HS-5 (cell line): ENCODE measurements around the gene DUSP12.
A peak's percentile ranks its signal among the peaks of the same experiment; 100 is the strongest.
"Not testable (repeated sequence)": the region's sequence is repeated elsewhere in the genome, so short reads cannot be mapped to it uniquely, and the experiment has no call there.

ENCODE experiments used
- DNase-seq: peaks from one replicate; pipeline ENCODE4 v3.0.0-alpha.2; 2012; ENCODE audit warnings: low read depth

Gene DUSP12

DNA sequence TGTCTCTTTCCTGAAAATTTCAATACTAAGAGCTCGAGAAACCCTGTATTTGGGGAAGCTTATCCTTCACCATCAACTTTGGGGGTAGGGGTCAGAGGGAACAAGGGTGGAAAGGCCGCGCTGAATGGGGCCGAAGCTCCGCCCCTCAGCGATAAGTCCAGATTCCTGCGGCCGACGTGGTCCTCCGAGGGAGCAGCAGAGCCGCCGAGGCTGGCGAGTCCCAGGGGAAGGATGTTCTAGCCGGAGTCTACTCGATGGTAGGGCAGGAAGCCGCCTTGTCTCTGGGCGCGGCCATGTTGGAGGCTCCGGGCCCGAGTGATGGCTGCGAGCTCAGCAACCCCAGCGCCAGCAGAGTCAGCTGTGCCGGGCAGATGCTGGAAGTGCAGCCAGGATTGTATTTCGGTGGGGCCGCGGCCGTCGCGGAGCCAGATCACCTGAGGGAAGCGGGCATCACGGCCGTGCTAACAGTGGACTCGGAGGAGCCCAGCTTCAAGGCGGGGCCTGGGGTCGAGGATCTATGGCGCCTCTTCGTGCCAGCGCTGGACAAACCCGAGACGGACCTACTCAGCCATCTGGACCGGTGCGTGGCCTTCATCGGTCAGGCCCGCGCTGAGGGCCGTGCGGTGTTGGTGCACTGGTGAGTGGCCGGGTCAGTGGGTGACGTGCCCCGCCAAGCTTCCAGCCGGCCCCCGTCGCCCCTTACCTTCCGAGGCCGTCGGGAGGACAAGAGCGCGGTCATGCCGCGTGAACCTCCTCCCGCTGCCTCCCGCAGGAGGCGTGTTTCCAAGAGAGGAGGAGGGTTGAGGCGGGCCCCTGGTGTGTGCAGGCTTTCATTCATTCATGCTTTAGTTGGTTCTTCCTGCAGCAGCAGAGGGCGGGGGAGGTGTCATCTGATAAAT is at the start of gene DUSP12:
Gene DUSP12 (plus strand): TSS at position 278 of the 899 bp plus-strand sequence. CDS start 16 bp downstream, at position 294.
- peak; percentile 84 for DNase-seq

DNA sequence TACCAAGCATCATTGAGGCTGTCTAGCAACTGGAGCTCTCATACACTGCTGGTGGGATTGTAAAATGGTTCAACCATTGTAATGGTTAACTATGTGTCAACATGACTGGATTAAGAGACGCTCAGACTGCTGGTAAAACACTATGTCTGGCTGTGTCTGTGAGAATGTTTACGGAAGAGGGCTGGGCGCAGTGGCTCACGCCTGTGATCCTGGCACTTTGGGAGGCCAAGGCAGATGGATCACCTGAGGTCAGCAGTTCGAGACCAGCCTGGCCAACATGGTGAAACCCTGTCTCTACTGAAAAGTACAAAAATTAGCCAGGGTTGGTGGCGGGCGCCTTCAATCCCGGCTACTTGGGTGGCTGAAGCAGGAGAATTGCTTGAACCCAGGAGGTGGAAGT is 47.3 kb upstream of the DUSP12 start:
- no peak for DNase-seq

DNA sequence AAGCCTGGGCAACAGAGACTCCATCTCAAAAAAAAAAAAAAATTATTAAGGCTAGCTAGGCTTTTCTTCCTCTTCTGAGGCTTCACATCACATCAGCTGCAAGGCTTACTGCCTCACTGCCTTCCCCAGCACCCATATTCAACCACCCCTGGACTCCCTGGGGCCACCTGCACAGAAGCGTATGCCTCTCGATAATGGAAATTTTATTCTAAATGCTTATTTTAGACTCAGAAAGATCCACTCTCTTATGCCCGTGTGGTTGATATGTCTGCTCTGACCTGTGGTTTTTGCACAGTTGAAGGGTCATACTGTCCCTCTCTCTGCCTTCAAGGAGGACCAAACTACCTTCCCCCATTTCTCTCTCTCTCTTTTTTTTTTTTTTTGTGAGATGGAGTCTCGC is 44.0 kb upstream of the DUSP12 start:
- DNase-seq: no peak

DNA sequence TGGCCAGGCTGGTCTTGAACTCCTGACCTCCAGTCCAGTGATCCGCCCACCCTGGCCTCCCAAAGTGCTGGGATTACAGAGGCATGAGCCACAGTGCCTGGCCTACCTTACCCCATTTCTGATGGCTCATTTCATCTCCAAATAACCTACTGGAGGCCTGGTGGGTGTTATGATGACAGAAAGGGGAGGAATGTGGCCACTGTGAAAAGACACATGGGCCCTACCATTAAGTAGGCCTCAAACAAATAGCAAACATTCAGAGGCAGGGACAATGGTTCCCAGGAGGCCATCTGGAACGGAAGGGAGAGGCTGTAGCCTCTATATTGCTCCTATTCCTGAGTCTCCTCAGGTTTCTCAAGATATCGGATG is 43.5 kb upstream of the DUSP12 start:
- DNase-seq: no peak

GRCh38 chr1:161706482-161707347 is 42.9 kb upstream of the DUSP12 start, which contains the start of gene FCRLA:
Gene FCRLA (plus strand): TSS chr1:161707229. CDS start chr1:161707265, 36 bp downstream.
- DNase-seq: peak; percentile 93

GRCh38 chr1:161707503-161707902 is 42.1 kb upstream of the DUSP12 start:
- DNase-seq: no peak

- no peak for DNase-seq
Measured at GRCh38 chr1:161709373-161709772, 40.2 kb upstream of the DUSP12 start.

DNA sequence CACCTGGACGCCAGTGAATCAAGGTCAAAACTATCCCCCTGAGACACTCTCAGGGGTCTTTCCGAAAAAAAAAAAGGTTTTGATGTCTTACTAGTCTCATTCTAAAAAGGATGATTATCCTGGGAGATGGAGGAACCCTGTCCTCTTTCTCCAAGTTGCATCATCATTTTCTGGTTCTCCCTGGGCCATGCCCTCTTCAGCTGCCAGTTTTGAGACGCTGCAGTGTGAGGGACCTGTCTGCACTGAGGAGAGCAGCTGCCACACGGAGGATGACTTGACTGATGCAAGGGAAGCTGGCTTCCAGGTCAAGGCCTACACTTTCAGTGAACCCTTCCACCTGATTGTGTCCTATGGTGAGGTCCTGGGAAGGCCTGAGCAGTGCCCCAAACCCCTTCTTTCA is 39.0 kb upstream of the DUSP12 start:
- DNase-seq: no peak

DNA sequence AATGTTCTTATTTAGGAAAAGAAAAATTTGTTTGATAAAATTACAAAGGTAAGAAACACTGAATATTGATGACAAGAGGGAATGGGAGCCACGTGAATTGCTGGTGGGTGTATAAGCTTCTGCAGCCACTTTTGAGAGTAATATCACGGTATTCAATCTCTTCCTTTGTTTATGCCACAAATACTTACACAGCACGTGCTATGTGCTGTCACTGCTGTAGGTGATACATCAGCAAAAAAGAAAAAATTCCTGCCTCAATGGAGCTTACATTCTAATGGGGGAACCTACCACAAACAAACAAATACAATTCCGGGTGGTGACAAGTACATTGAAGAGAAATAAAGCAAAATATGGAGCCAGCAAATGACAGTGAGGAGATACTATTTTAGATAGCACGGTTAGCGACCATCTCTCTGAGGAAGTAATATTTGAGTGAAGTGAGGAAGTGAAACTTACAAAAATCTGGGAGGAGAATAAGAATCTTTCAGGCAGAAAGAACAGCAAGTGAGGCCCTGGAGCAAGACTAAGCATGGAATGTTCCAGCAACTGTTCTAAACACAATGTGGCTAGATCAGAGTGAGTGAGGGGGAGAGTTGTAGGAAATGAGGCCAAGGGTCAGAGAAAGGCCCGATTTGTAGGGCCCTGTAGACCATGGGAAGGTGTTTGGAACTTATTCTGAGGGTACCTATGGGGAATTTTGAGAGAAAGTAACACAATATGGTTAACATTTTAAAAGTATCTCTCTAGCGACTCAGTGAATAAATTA is 30.8 kb upstream of the DUSP12 start:
- DNase-seq: no peak

DNA sequence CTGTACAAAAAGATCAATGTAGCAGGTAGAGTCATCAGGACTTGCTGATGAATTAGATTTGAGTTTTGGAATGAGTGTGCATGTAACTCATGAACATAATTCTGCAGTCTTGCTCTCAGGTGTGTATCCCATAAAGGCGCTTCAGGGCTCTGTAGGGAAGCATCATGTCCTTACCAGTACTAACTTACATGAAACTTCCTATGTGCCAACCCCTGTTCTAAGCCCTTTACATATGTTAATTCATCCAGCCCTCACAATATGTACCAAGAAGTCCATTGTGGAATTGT is 30.3 kb upstream of the DUSP12 start:
- DNase-seq: no peak

GRCh38 chr1:161720422-161720821 is 29.2 kb upstream of the DUSP12 start:
- DNase-seq: no peak

GRCh38 chr1:161720956-161721737 is 28.4 kb upstream of the DUSP12 start, which contains the start of gene FCRLB:
Gene FCRLB (plus strand): TSS chr1:161721544. CDS start chr1:161722673, 1,129 bp downstream.
- no peak for DNase-seq

GRCh38 chr1:161721738-161722343 is 27.7 kb upstream of the DUSP12 start:
- DNase-seq: peak; percentile 94

- DNase-seq: no peak
Measured at GRCh38 chr1:161722406-161722805, 27.2 kb upstream of the DUSP12 start.

GRCh38 chr1:161723459-161724141 is 26.0 kb upstream of the DUSP12 start:
- no peak for DNase-seq

DNA sequence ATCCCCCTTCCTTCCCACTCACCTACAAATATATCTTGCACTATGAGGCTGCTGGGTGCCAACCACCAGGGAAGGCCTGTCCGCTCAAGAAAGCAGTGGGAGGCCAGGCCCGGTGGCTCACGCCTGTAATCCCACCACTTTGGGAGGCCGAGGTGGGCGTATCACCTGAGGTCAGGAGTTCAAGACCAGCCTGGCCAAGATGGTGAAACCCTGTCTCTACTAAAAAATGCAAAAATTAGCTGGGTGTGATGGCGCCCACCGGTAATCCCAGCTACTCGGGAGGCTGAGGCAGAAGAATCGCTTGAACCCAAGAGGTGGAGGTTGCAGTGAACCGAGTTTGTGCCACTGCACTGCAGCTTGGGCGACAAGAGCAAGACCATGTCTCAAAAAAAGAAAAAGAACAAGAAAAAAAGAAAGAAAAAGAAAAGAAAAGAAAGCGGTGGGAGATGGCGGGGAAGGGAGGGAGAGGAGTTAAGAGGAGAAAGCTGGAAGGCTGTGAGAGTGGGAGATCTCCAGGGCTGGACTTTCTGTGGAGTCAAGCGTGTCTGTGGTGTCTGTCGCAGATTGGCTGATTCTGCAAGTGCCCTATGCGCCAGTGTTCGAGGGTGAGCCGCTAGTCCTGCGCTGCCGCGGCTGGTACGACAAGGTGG is 24.2 kb upstream of the DUSP12 start:
- DNase-seq: not testable (repeated sequence)

- peak; percentile 35 for DNase-seq
Measured at GRCh38 chr1:161725908-161726472, 23.6 kb upstream of the DUSP12 start.

GRCh38 chr1:161726473-161727255 is 22.9 kb upstream of the DUSP12 start:
- peak; percentile 55 for DNase-seq
